AG04449 (cell line): ENCODE results near the gene ROBO1.

Experiments used
- CTCF ChIA-PET: fragments of 350-600 bp; formaldehyde crosslinking; extraction: SDS; loops from one replicate; lab custom pipeline; 2021; ENCODE audit warnings: antibody characterized with exemption; lab: Yijun Ruan, JAX
- POLR2A ChIA-PET: fragments of 400-600, 350-600 bp; formaldehyde crosslinking; extraction: SDS; loops from one replicate; lab custom pipeline; 2020; ENCODE audit warnings: antibody characterized with exemption, inconsistent platforms; lab: Yijun Ruan, JAX
- DNase-seq: peaks from one replicate; pipeline ENCODE4 v3.0.0-alpha.2; 2010; ENCODE audit warnings: low read depth, low spot score
- H3K4me3 ChIP-seq: 2 replicates; pipeline ENCODE4 v1.5.1; 2011; ENCODE audit warnings: low read depth, mild to moderate bottlenecking, control low read depth, low read length
- TF ChIP-seq, protein P1 (sequence below): IDR thresholded peaks from one replicate; pipeline ENCODE4 v1.5.1; 2011; ENCODE audit warnings: mild to moderate bottlenecking, moderate library complexity, low read length, control low read depth, inconsistent platforms; ENCODE audit not compliant: insufficient read depth; ENCODE audit errors: missing control alignments

Gene ROBO1

GRCh38 chr3:78794431-78794830 lies 973.4 kb downstream of the ROBO1 start:
- POLR2A ChIA-PET: no interaction called here
- no peak for DNase-seq
- TF ChIP-seq, protein P1, sequence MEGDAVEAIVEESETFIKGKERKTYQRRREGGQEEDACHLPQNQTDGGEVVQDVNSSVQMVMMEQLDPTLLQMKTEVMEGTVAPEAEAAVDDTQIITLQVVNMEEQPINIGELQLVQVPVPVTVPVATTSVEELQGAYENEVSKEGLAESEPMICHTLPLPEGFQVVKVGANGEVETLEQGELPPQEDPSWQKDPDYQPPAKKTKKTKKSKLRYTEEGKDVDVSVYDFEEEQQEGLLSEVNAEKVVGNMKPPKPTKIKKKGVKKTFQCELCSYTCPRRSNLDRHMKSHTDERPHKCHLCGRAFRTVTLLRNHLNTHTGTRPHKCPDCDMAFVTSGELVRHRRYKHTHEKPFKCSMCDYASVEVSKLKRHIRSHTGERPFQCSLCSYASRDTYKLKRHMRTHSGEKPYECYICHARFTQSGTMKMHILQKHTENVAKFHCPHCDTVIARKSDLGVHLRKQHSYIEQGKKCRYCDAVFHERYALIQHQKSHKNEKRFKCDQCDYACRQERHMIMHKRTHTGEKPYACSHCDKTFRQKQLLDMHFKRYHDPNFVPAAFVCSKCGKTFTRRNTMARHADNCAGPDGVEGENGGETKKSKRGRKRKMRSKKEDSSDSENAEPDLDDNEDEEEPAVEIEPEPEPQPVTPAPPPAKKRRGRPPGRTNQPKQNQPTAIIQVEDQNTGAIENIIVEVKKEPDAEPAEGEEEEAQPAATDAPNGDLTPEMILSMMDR: no peak
- H3K4me3 ChIP-seq: no peak overlapping the region
- CTCF ChIA-PET: no interaction called here

- no peak for DNase-seq
- no peak overlapping the region for H3K4me3 ChIP-seq
- ChIA-PET POLR2A (no interaction called here), CTCF (no interaction called here)
- TF ChIP-seq, protein P1: no peak
These were observed 975.1 kb downstream of the ROBO1 start for GRCh38 chr3:78792733-78793132.

DNA sequence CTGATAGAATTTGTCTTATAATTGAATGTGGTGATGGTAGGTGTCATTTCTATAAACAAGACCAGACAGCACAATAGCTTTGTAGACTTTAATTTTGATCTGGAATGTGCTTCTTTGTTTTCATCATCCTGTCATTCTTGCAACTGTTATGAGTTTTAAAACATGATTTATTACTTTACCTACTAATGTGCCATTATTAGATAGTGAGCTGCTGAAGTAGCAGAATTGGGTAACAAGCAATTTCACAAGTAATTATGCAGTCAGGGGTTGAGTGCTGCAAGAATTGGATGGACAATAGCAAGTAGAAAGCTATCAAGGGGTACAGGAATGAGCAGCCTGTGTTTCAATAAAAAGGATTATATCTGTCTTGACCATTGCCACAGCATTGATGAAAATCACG lies 975.6 kb downstream of the ROBO1 start:
- ChIA-PET CTCF (no interaction called here), POLR2A (no interaction called here)
- TF ChIP-seq, protein P1: no peak
- no peak overlapping the region for H3K4me3 ChIP-seq
- DNase-seq: no peak

- TF ChIP-seq, protein P1: no peak
- DNase-seq: no peak
- POLR2A ChIA-PET: no interaction called here
- CTCF ChIA-PET: no interaction called here
- no peak overlapping the region for H3K4me3 ChIP-seq
These were observed 976.0 kb downstream of the ROBO1 start for GRCh38 chr3:78791753-78792152.

GRCh38 chr3:78788839-78789238 lies 979.0 kb downstream of the ROBO1 start:
- CTCF ChIA-PET: interaction anchor here (0.6 to 1.3 kb wide), 2 partner anchors 15 to 56 kb away, joined by 3 read pairs; no protein-coding TSS in a partner anchor
- TF ChIP-seq, protein P1: no peak

GRCh38 chr3:78785004-78785403 lies 982.8 kb downstream of the ROBO1 start:
- no peak for DNase-seq
- no peak overlapping the region for H3K4me3 ChIP-seq
- TF ChIP-seq, protein P1: no peak
- CTCF ChIA-PET: no interaction called here
- POLR2A ChIA-PET: no interaction called here

More at GRCh38 chr3:78788839-78789238, 979.0 kb downstream of the ROBO1 start:
- DNase-seq: no peak
- H3K4me3 ChIP-seq: no peak overlapping the region
- POLR2A ChIA-PET: interaction anchor here (0.6 kb wide), 1 partner anchor 266 kb away, joined by 3 read pairs; no protein-coding TSS in a partner anchor
